22Rv1 (cell line): ENCODE data around the gene TIAL1.
"Not testable (repeated sequence)": the region's sequence is repeated elsewhere in the genome, so short reads cannot be mapped to it uniquely, and the experiment has no call there.

Source experiments
- H3K27ac ChIP-seq: fragments of 450-650 bp; 2 replicates; pipeline ENCODE4 v1.5.1; 2017
- ZFX ChIP-seq: fragments of 450-650 bp; IDR thresholded peaks from 2 replicates; pipeline ENCODE4 v1.6.1; 2017; ENCODE audit warnings: antibody characterized with exemption, borderline replicate concordance
- TF ChIP-seq, protein P1 (sequence below): fragments of 450-650 bp; IDR thresholded peaks from 2 replicates; pipeline ENCODE4 v1.5.1; 2017; ENCODE audit warnings: mild to moderate bottlenecking

Gene TIAL1

DNA sequence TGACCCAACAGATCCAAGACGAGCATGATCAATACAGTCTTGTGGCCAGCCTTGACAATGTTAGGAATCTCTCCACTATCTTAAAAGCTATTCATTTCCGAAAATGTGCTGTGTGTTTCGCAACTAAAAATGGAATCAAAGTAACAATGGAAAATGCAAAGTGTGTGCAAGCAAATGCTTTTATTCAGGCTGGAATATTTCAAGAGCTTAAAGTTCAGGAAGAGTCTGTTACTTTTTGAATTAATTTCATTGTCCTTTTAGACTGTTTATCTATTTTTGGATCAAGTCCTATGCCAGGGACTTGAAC, 24.3 kb upstream of the TIAL1 start:
- TF ChIP-seq ZFX, result no peak
- TF ChIP-seq, protein P1, sequence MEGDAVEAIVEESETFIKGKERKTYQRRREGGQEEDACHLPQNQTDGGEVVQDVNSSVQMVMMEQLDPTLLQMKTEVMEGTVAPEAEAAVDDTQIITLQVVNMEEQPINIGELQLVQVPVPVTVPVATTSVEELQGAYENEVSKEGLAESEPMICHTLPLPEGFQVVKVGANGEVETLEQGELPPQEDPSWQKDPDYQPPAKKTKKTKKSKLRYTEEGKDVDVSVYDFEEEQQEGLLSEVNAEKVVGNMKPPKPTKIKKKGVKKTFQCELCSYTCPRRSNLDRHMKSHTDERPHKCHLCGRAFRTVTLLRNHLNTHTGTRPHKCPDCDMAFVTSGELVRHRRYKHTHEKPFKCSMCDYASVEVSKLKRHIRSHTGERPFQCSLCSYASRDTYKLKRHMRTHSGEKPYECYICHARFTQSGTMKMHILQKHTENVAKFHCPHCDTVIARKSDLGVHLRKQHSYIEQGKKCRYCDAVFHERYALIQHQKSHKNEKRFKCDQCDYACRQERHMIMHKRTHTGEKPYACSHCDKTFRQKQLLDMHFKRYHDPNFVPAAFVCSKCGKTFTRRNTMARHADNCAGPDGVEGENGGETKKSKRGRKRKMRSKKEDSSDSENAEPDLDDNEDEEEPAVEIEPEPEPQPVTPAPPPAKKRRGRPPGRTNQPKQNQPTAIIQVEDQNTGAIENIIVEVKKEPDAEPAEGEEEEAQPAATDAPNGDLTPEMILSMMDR, result no peak
- no peak overlapping the region for H3K27ac ChIP-seq

DNA sequence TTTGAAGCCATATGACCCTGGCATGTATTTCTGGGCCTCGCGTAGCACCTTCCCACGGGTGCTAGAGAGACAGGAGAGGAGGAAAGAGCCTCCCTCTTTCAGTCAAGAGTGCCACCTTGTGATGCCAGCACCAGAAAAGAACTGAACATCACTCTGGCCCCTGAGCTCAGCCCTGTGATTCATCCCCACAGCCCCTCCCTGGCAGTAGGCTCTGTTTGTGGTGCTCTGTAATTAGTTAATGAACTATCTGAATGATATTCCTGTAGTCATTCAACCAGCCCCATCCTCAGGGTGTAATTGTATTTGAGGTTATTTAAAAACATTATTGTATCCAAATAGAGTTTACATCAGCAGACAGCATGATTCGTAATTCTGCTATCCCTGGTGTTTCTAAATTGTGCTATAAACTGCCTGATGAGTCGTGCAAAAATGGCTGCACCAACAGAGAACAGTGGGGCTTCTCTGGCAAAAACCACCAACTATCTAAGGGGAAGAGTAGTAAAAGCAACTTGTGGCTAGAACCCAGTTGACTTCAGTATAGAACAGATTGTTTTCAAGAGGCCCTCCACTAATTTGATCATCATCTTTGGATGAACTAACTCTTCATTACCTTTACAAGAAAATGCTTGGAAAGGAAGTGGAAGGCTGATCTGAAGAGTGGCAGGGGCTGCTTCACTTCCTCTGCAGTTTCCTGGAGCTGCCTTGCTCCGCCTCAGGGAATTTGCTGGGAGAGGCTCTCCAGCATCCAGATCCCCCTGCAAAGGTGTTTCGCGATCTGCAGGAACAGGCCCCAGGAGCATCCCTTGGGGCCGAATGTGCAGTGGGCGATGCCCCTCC, 23.7 kb upstream of the TIAL1 start:
- TF ChIP-seq ZFX, result no peak
- TF ChIP-seq, protein P1, result no peak
- H3K27ac ChIP-seq, result no peak overlapping the region

DNA sequence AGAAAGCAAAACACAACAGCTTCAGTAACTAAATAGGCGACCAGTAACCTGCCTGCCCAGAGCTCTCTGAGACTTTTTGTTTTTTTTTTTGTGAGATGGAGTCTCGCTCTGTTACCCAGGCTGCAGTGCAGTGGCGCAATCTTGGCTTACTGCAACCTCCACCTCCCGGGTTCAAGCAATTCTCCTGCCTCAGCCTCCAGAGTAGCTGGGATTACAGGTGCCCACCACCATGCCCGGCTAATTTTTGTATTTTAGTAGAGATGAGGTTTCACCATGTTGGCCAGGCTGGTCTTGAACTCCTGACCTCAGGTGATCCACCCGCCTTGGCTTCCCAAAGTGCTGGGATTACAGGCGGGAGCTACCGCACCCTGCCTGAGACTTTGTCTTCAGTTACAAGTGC, 23.0 kb upstream of the TIAL1 start:
- H3K27ac ChIP-seq, result not testable (repeated sequence)

DNA sequence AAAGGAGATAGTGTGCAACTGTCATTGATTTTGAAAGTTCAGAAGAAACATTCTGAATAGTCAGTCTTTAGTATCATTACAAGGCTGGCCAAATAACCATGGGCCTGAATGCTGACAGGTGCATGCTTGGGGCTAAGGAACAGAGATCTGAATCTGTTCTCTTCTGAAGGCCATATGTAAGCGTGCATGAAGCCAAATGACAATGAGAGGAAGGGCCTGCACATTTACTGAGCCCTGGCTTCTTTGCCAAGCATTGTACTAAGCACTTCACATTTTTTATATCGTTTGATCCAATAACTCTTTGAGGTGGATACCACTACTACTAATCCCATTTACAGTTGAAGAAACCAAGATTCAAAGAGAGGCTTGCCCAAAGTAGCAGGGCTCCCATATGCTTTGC, 22.5 kb upstream of the TIAL1 start:
- no peak overlapping the region for H3K27ac ChIP-seq
- TF ChIP-seq, protein P1, result no peak
- no peak for TF ChIP-seq ZFX

DNA sequence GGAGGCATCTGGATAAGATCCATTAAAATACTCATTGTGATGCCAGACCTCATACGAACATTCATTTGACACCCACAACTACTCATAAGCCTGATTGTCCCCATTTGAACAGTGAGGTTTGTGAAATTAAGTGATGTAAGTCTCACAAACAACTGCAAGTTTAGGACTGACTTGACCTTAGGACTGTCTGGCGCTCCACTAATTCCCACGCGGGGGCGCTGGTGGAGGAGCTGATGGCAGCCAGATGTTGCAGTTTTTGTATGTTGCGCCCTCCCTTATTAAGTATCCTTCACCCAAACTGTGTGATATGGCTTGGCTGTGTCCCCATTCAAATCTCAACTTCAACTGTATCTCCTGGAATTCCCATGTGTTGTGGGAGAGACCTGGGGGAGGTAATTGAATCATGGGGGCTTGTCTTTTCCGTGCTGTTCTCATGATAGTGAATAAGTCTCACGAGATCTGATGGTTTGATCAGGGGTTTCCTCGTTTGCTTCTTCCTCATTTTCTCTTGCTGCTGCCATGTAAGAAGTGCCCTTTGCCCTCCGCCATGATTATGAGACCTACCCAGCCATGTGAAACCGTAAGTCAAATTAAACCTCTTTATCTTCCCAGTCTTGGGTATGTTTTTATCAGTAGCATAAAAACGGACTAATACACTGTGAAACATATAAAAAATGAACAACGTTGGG, 20.3 kb upstream of the TIAL1 start:
- TF ChIP-seq, protein P1, result peak; percentile 40
- TF ChIP-seq ZFX, result no peak
- H3K27ac ChIP-seq, result no peak overlapping the region

DNA sequence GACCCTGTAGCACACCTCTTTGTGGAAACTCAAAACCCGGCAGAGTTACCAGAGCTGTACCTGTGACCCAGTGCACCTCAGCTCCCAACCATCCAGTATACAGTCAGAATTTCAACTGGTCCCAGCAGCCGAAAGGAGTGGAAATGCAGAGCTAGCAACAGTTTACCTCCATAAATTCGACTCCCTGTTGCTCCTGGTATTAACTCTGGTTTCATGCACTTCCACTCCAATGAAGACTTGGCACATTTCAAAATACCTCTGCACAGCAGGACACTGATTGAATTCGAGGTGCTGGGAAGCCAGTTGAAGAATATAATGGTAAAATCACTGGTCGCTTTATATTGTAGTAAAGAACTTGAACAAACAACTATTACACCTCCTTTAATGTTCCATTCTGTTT, 17.9 kb upstream of the TIAL1 start:
- TF ChIP-seq ZFX, result no peak
- TF ChIP-seq, protein P1, result no peak
- H3K27ac ChIP-seq, result no peak overlapping the region

DNA sequence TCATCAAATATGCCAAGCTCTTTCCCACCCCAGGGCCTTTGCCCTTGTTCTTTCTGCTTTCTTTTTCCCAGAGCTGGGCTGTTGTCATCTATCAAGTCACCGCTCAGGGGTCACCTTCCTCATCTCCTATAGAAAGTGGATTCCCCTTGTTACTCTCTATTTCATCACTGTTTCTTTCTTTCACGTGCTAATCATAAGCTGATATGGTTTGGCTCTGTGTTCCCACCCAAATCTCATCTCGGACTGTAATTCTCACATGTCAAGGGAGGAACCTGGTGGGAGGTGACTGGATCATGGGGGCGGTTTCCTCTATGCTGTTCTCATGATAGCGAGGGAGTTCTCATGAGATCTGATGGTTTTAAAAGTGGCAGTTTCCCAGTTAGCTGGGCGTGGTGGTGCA, 17.0 kb upstream of the TIAL1 start:
- H3K27ac ChIP-seq, result no peak overlapping the region
- TF ChIP-seq ZFX, result no peak
- TF ChIP-seq, protein P1, result no peak

DNA sequence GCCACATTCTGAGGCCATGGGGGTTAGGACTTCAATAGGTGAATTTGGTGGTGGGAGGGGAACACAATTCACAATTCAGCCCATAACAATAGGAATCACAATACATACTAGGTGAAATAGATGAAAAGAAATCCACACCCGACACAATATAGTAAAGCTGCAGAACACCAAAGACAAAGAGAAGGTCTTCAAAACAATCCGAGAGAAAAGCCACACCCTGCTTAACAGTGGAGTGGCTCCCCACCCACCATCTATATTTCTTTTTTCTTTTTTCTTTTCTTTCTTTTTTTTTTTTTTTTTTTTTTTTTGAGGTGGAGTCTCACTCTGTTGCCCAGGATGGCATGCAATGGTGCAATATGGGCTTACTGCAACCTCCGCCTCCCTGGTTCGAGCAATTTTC, 14.7 kb upstream of the TIAL1 start:
- TF ChIP-seq ZFX, result no peak
- TF ChIP-seq, protein P1, result no peak
- H3K27ac ChIP-seq, result no peak overlapping the region
